ENCODE data around the gene RBL2.
"Not testable (repeated sequence)": the region's sequence is repeated elsewhere in the genome, so short reads cannot be mapped to it uniquely, and the experiment has no call there.

Gene RBL2

GRCh38 chr16:53434377-53435065, at the start of gene RBL2:
TSS of gene RBL2 (plus strand) at chr16:53434471. CDS start at chr16:53434557, 86 bp downstream.
- peak; percentile 68 for DNase-seq (ENCODE audit: low read depth)

GRCh38 chr16:53384610-53385009, 49.7 kb upstream of the RBL2 start:
- DNase-seq (ENCODE audit: low read depth), result not testable (repeated sequence)

- DNase-seq (ENCODE audit: low read depth), result no peak
These were observed 29.3 kb upstream of the RBL2 start for GRCh38 chr16:53404959-53405358.

- no peak for DNase-seq (ENCODE audit: low read depth)
These were observed 21.7 kb upstream of the RBL2 start for GRCh38 chr16:53412549-53412948.

GRCh38 chr16:53413864-53414263, 20.4 kb upstream of the RBL2 start:
- DNase-seq (ENCODE audit: low read depth), result no peak

- DNase-seq (ENCODE audit: low read depth), result no peak
These were observed 19.9 kb upstream of the RBL2 start for GRCh38 chr16:53414381-53414780.

- no peak for DNase-seq (ENCODE audit: low read depth)
These were observed 18.8 kb upstream of the RBL2 start for GRCh38 chr16:53415504-53415903.

GRCh38 chr16:53417011-53417410, 17.3 kb upstream of the RBL2 start:
- no peak for DNase-seq (ENCODE audit: low read depth)

GRCh38 chr16:53417976-53418375, 16.3 kb upstream of the RBL2 start:
- no peak for DNase-seq (ENCODE audit: low read depth)

- DNase-seq (ENCODE audit: low read depth), result not testable (repeated sequence)
These were observed 14.9 kb upstream of the RBL2 start for GRCh38 chr16:53419383-53419709.

- no peak for DNase-seq (ENCODE audit: low read depth)
These were observed 13.0 kb upstream of the RBL2 start for GRCh38 chr16:53421248-53421647.

GRCh38 chr16:53423968-53424367, 10.3 kb upstream of the RBL2 start:
- DNase-seq (ENCODE audit: low read depth), result not testable (repeated sequence)

- DNase-seq (ENCODE audit: low read depth), result no peak
These were observed 5.6 kb upstream of the RBL2 start for GRCh38 chr16:53428681-53429080.

GRCh38 chr16:53429221-53429943, 4.9 kb upstream of the RBL2 start:
- no peak for DNase-seq (ENCODE audit: low read depth)

- no peak for DNase-seq (ENCODE audit: low read depth)
These were observed 3.9 kb upstream of the RBL2 start for GRCh38 chr16:53430363-53430762.

GRCh38 chr16:53433509-53433908, 762 bp upstream of the RBL2 start:
- no peak for DNase-seq (ENCODE audit: low read depth)

GRCh38 chr16:53433930-53434376, 318 bp upstream of the RBL2 start:
- DNase-seq (ENCODE audit: low read depth), result no peak

GRCh38 chr16:53435066-53435688, 906 bp downstream of the RBL2 start:
- DNase-seq (ENCODE audit: low read depth), result peak; percentile 80

- no peak for DNase-seq (ENCODE audit: low read depth)
These were observed 5.9 kb downstream of the RBL2 start for GRCh38 chr16:53440125-53440524.

- DNase-seq (ENCODE audit: low read depth), result no peak
These were observed 11.3 kb downstream of the RBL2 start for GRCh38 chr16:53445534-53445933.

- DNase-seq (ENCODE audit: low read depth), result no peak
These were observed 11.8 kb downstream of the RBL2 start for GRCh38 chr16:53446090-53446489.

- DNase-seq (ENCODE audit: low read depth), result no peak
These were observed 15.7 kb downstream of the RBL2 start for GRCh38 chr16:53449816-53450517.

- DNase-seq (ENCODE audit: low read depth), result no peak
These were observed 19.7 kb downstream of the RBL2 start for GRCh38 chr16:53453928-53454327.
